IPS DF 6.9 (cell line): ENCODE results near the gene TTC23L.

Source experiments
- DNase-seq: peaks from one replicate; pipeline ENCODE4 v3.0.0-alpha.2; 2013; ENCODE audit warnings: low read depth, low spot score
- H3K27ac ChIP-seq: one replicate; pipeline ENCODE4 v1.5.1; 2013; ENCODE audit warnings: low read length, control low read depth
- H3K27me3 ChIP-seq: 2 replicates; pipeline ENCODE4 v1.6.1; 2013; ENCODE audit warnings: mild to moderate bottlenecking, low read length; ENCODE audit not compliant: control insufficient read depth, insufficient read depth
- H3K36me3 ChIP-seq: 2 replicates; pipeline ENCODE4 v1.6.1; 2013; ENCODE audit warnings: low read length; ENCODE audit not compliant: control insufficient read depth, insufficient read depth
- H3K4me1 ChIP-seq: 2 replicates; pipeline ENCODE4 v1.6.1; 2013; ENCODE audit warnings: low read length; ENCODE audit not compliant: control insufficient read depth, insufficient read depth
- H3K4me3 ChIP-seq: 2 replicates; pipeline ENCODE4 v1.5.1; 2013; ENCODE audit warnings: mild to moderate bottlenecking, low read length
- H3K9me3 ChIP-seq: 2 replicates; pipeline ENCODE4 v1.6.1; 2013; ENCODE audit warnings: low read length, inconsistent platforms; ENCODE audit not compliant: control insufficient read depth, insufficient read depth
- WGBS: extraction: QIAGEN DNeasy Blood & Tissue Kit; methylation state at CpG from one replicate; pipeline ENCODE4 v1.1.7; 2013; ENCODE audit warnings: mixed read lengths, missing lambda C conversion rate; ENCODE audit not compliant: insufficient read length, insufficient coverage; 5-methylcytosine and 5-hydroxymethylcytosine counted together

The TTC23L gene

GRCh38 chr5:34833090-34833489 lies 5.9 kb upstream of the TTC23L start:
- Histone ChIP-seq H3K9me3 (no peaks in the 10 kb centered on the region), H3K4me1 (peaks cover 3% of the 10 kb centered on the region; the same call in 1 of the 2 replicates), H3K36me3 (peaks cover 8% of the 10 kb centered on the region), H3K27me3 (no peaks in the 10 kb centered on the region), H3K4me3 (no peak overlapping the region), H3K27ac (no peak overlapping the region)
- WGBS: no CpG with 5 or more reads among the region's 1 CpG
- DNase-seq: no peak

GRCh38 chr5:34833976-34834793 lies 4.8 kb upstream of the TTC23L start:
- Histone ChIP-seq H3K9me3 (no peaks in the 10 kb centered on the region), H3K27ac (no peak overlapping the region), H3K36me3 (peaks cover 8% of the 10 kb centered on the region), H3K27me3 (no peaks in the 10 kb centered on the region), H3K4me3 (no peak overlapping the region), H3K4me1 (peaks cover 3% of the 10 kb centered on the region; the same call in 1 of the 2 replicates)
- WGBS: no CpG with 5 or more reads among the region's 9 CpGs
- no peak for DNase-seq

- Histone ChIP-seq H3K27me3 (no peaks in the 10 kb centered on the region), H3K36me3 (peaks cover 6% of the 10 kb centered on the region), H3K27ac (no peak overlapping the region), H3K4me3 (no peak overlapping the region), H3K4me1 (peaks cover 3% of the 10 kb centered on the region; the same call in 1 of the 2 replicates), H3K9me3 (no peaks in the 10 kb centered on the region)
- DNase-seq: no peak
- WGBS: no CpG with 5 or more reads among the region's 1 CpG
Observed at GRCh38 chr5:34834794-34835089, 4.2 kb upstream of the TTC23L start.

GRCh38 chr5:34835664-34836063 lies 3.3 kb upstream of the TTC23L start:
- Histone ChIP-seq H3K27me3 (no peaks in the 10 kb centered on the region), H3K36me3 (peaks cover 1% of the 10 kb centered on the region), H3K27ac (no peak overlapping the region), H3K9me3 (no peaks in the 10 kb centered on the region), H3K4me1 (peaks cover 3% of the 10 kb centered on the region; the same call in 1 of the 2 replicates), H3K4me3 (no peak overlapping the region)
- DNase-seq: no peak
- WGBS: no CpG with 5 or more reads among the region's 3 CpGs

- Histone ChIP-seq H3K4me1 (no peaks in the 10 kb centered on the region), H3K9me3 (no peaks in the 10 kb centered on the region), H3K36me3 (no peaks in the 10 kb centered on the region), H3K27ac (no peak overlapping the region), H3K4me3 (no peak overlapping the region), H3K27me3 (no peaks in the 10 kb centered on the region)
- no CpG with 5 or more reads among the region's 2 CpGs for WGBS
- DNase-seq: no peak
Observed at GRCh38 chr5:34841816-34842215, 2.9 kb downstream of the TTC23L start.

GRCh38 chr5:34842554-34842953 lies 3.6 kb downstream of the TTC23L start:
- Histone ChIP-seq H3K4me3 (no peak overlapping the region), H3K36me3 (no peaks in the 10 kb centered on the region), H3K9me3 (no peaks in the 10 kb centered on the region), H3K27me3 (no peaks in the 10 kb centered on the region), H3K4me1 (no peaks in the 10 kb centered on the region), H3K27ac (no peak overlapping the region)
- WGBS: no CpG with 5 or more reads among the region's 7 CpGs
- DNase-seq: no peak

GRCh38 chr5:34843497-34843896 lies 4.5 kb downstream of the TTC23L start:
- no peak for DNase-seq
- WGBS: no CpG with 5 or more reads among the region's 2 CpGs
- H3K36me3 ChIP-seq: no peaks in the 10 kb centered on the region
- no peaks in the 10 kb centered on the region for H3K4me1 ChIP-seq
- H3K27ac ChIP-seq: no peak overlapping the region
- H3K9me3 ChIP-seq: no peaks in the 10 kb centered on the region
- H3K27me3 ChIP-seq: no peaks in the 10 kb centered on the region
- H3K4me3 ChIP-seq: no peak overlapping the region

- WGBS: no CpG with 5 or more reads among the region's 3 CpGs
- H3K4me1 ChIP-seq: no peaks in the 10 kb centered on the region
- no peak for DNase-seq
- no peak overlapping the region for H3K4me3 ChIP-seq
- no peaks in the 10 kb centered on the region for H3K36me3 ChIP-seq
- H3K27me3 ChIP-seq: no peaks in the 10 kb centered on the region
- H3K9me3 ChIP-seq: no peaks in the 10 kb centered on the region
- no peak overlapping the region for H3K27ac ChIP-seq
Observed at GRCh38 chr5:34844106-34844505, 5.1 kb downstream of the TTC23L start.

GRCh38 chr5:34844999-34845398 lies 6.0 kb downstream of the TTC23L start:
- no peaks in the 10 kb centered on the region for H3K27me3 ChIP-seq
- H3K27ac ChIP-seq: no peak overlapping the region
- no peak for DNase-seq
- no peaks in the 10 kb centered on the region for H3K4me1 ChIP-seq
- no peaks in the 10 kb centered on the region for H3K36me3 ChIP-seq
- no peak overlapping the region for H3K4me3 ChIP-seq
- H3K9me3 ChIP-seq: no peaks in the 10 kb centered on the region
- no CpG with 5 or more reads among the region's 4 CpGs for WGBS

GRCh38 chr5:34847056-34847455 lies 8.1 kb downstream of the TTC23L start:
- H3K4me3 ChIP-seq: no peak overlapping the region
- H3K4me1 ChIP-seq: no peaks in the 10 kb centered on the region
- H3K36me3 ChIP-seq: no peaks in the 10 kb centered on the region
- H3K27ac ChIP-seq: no peak overlapping the region
- no peaks in the 10 kb centered on the region for H3K27me3 ChIP-seq
- no peak for DNase-seq
- no peaks in the 10 kb centered on the region for H3K9me3 ChIP-seq

- no peaks in the 10 kb centered on the region for H3K36me3 ChIP-seq
- no peaks in the 10 kb centered on the region for H3K27me3 ChIP-seq
- no peak overlapping the region for H3K4me3 ChIP-seq
- WGBS: no CpG with 5 or more reads among the region's 4 CpGs
- DNase-seq: no peak
- H3K4me1 ChIP-seq: no peaks in the 10 kb centered on the region
- no peak overlapping the region for H3K27ac ChIP-seq
- no peaks in the 10 kb centered on the region for H3K9me3 ChIP-seq
Observed at GRCh38 chr5:34847552-34847951, 8.6 kb downstream of the TTC23L start.
